Epithelial cell of esophagus (primary cell): ENCODE results near the gene PYGM.

Source experiments
- DNase-seq: peaks from one replicate; pipeline ENCODE4 v3.0.0; 2010; ENCODE audit warnings: low read depth
- H3K4me3 ChIP-seq: 2 replicates; pipeline ENCODE4 v1.5.1; 2011; ENCODE audit warnings: mild to moderate bottlenecking, low read length, control low read depth
- CTCF ChIP-seq: IDR thresholded peaks from 2 replicates; pipeline ENCODE4 v1.5.1; 2011; ENCODE audit warnings: low read depth, mild to moderate bottlenecking, low read length, control low read depth, inconsistent platforms; ENCODE audit not compliant: insufficient read depth; ENCODE audit errors: missing control alignments

The PYGM gene

GRCh38 chr11:64731601-64732000 lies 28.2 kb downstream of the PYGM start:
- no peak overlapping the region for H3K4me3 ChIP-seq
- no peak for TF ChIP-seq CTCF
- DNase-seq, result no peak

GRCh38 chr11:64729851-64730382 lies 29.9 kb downstream of the PYGM start:
- no peak overlapping the region for H3K4me3 ChIP-seq
- peak; percentile 29 for DNase-seq
- no peak for TF ChIP-seq CTCF

GRCh38 chr11:64728757-64729365 lies 30.9 kb downstream of the PYGM start:
- no peak overlapping the region for H3K4me3 ChIP-seq
- no peak for TF ChIP-seq CTCF
- DNase-seq, result no peak

GRCh38 chr11:64726867-64727530 lies 32.8 kb downstream of the PYGM start:
- no peak overlapping the region for H3K4me3 ChIP-seq

GRCh38 chr11:64726211-64726641 lies 33.5 kb downstream of the PYGM start:
- TF ChIP-seq CTCF, result no peak
- DNase-seq, result no peak

More at GRCh38 chr11:64726867-64727530, 32.8 kb downstream of the PYGM start:
- no peak for DNase-seq
- no peak for TF ChIP-seq CTCF

GRCh38 chr11:64724863-64725532 lies 34.8 kb downstream of the PYGM start:
- no peak for TF ChIP-seq CTCF
- no peak for DNase-seq
- no peak overlapping the region for H3K4me3 ChIP-seq

More at GRCh38 chr11:64726211-64726641, 33.5 kb downstream of the PYGM start:
- H3K4me3 ChIP-seq, result no peak overlapping the region
